GM10266 (cell line): Measurements from ENCODE around the gene RGPD4.

Source experiments
- DNase-seq: peaks from one replicate; pipeline ENCODE4 v3.0.0; 2012; ENCODE audit errors: extremely low spot score
- TF ChIP-seq, protein P1 (sequence below): IDR thresholded peaks from 2 replicates; pipeline ENCODE4 v1.5.1; 2012; ENCODE audit warnings: mild to moderate bottlenecking, low read depth; ENCODE audit not compliant: control insufficient read depth, insufficient read depth; ENCODE audit errors: missing control alignments

The RGPD4 gene

DNA sequence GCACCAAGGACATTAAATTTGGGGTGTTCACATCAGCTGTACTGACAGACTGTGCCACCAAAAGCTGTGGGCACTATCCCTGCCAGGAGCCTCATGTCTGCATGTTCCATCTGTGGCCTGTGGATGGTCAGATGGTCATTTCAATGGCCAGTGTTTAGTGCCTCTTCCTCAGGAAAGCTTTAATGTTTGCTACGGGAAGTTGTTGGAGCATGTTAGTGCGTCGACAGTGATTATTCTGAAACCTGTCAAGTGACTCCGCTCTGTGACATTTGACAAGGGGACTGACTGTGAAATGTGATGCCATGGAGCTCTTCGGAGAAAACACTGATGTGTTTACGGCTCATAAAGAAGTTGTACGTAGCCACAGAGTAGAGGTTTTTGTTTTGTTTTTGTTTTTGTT lies 18.7 kb upstream of the RGPD4 start:
- no peak for DNase-seq
- TF ChIP-seq, protein P1, sequence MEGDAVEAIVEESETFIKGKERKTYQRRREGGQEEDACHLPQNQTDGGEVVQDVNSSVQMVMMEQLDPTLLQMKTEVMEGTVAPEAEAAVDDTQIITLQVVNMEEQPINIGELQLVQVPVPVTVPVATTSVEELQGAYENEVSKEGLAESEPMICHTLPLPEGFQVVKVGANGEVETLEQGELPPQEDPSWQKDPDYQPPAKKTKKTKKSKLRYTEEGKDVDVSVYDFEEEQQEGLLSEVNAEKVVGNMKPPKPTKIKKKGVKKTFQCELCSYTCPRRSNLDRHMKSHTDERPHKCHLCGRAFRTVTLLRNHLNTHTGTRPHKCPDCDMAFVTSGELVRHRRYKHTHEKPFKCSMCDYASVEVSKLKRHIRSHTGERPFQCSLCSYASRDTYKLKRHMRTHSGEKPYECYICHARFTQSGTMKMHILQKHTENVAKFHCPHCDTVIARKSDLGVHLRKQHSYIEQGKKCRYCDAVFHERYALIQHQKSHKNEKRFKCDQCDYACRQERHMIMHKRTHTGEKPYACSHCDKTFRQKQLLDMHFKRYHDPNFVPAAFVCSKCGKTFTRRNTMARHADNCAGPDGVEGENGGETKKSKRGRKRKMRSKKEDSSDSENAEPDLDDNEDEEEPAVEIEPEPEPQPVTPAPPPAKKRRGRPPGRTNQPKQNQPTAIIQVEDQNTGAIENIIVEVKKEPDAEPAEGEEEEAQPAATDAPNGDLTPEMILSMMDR: no peak

- DNase-seq: no peak
- TF ChIP-seq, protein P1: no peak
Measured at GRCh38 chr2:107808959-107809358, 17.7 kb upstream of the RGPD4 start.

GRCh38 chr2:107809835-107810234 lies 16.9 kb upstream of the RGPD4 start:
- TF ChIP-seq, protein P1: no peak
- no peak for DNase-seq

GRCh38 chr2:107810734-107811133 lies 16.0 kb upstream of the RGPD4 start:
- TF ChIP-seq, protein P1: no peak
- DNase-seq: no peak

- DNase-seq: no peak
Measured at GRCh38 chr2:107811411-107811810, 15.3 kb upstream of the RGPD4 start.

GRCh38 chr2:107812006-107812405 lies 14.7 kb upstream of the RGPD4 start:
- TF ChIP-seq, protein P1: no peak
- DNase-seq: no peak

More at GRCh38 chr2:107811411-107811810, 15.3 kb upstream of the RGPD4 start:
- TF ChIP-seq, protein P1: no peak

DNA sequence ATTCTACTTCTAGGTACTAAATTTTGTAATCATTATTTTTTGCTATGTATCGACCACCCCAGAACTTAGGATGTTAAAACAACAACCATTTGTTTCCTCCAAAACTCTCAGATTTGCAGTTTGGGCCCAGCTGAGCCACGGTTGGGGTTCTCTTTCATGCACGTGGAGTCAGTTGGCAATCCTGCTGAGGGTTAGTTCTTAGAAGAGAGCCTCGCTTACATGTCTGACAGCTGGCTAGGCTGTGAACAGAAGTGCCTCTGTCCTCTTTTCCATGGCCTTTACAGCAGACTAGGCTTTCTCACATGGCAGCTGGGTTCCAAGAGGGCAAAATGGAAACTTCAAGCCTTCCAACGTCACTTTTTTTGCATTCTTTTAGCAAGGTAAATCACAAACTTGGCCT lies 9.3 kb upstream of the RGPD4 start:
- no peak for DNase-seq
- TF ChIP-seq, protein P1: no peak
